GM23248 (cell line): Measurements from ENCODE around the gene PEX5. TPM values are rescaled to one million over a fixed set of nuclear protein-coding genes. Genes with fewer than 3 reads are reported as not detected.

Experiments
- DNase-seq: peaks from one replicate; pipeline ENCODE4 v3.0.0-alpha.2; 2015
- H2AFZ ChIP-seq: fragments of 200-600 bp; sonication (generic); 2 replicates; pipeline ENCODE4 v1.6.1; 2016; ENCODE audit warnings: antibody characterized with exemption
- H3F3A ChIP-seq: fragments of 200-600 bp; sonication (generic); 2 replicates; pipeline ENCODE4 v1.6.1; 2016; ENCODE audit warnings: mild to moderate bottlenecking, antibody characterized with exemption, mixed run types; ENCODE audit not compliant: insufficient read depth
- H3K27ac ChIP-seq: fragments of 200-600 bp; sonication (generic); 2 replicates; pipeline ENCODE4 v1.5.1; 2016; ENCODE audit warnings: mild to moderate bottlenecking
- H3K27me3 ChIP-seq: fragments of 200-600 bp; sonication (generic); replicated peaks from 2 replicates; pipeline ENCODE4 v1.6.1; 2016; ENCODE audit warnings: mild to moderate bottlenecking; ENCODE audit not compliant: insufficient read depth
- H3K36me3 ChIP-seq: fragments of 200-600 bp; sonication (generic); 2 replicates; pipeline ENCODE4 v1.6.1; 2016; ENCODE audit warnings: low read depth, mild to moderate bottlenecking
- H3K4me1 ChIP-seq: fragments of 200-600 bp; sonication (generic); 2 replicates; pipeline ENCODE4 v1.6.1; 2016; ENCODE audit warnings: mild to moderate bottlenecking; ENCODE audit not compliant: insufficient read depth
- H3K4me2 ChIP-seq: fragments of 200-600 bp; sonication (generic); one replicate; pipeline ENCODE4 v1.6.1; 2016; ENCODE audit warnings: mild to moderate bottlenecking; ENCODE audit not compliant: unreplicated experiment
- H3K4me3 ChIP-seq: fragments of 200-600 bp; sonication (generic); 2 replicates; pipeline ENCODE4 v1.5.1; 2016; ENCODE audit warnings: mild to moderate bottlenecking
- H3K79me2 ChIP-seq: fragments of 200-600 bp; sonication (generic); 2 replicates; pipeline ENCODE4 v1.6.1; 2016; ENCODE audit warnings: mild to moderate bottlenecking; ENCODE audit not compliant: insufficient read depth
- H3K9ac ChIP-seq: fragments of 200-600 bp; sonication (generic); 2 replicates; pipeline ENCODE4 v1.6.1; 2016; ENCODE audit warnings: mild to moderate bottlenecking
- H3K9me2 ChIP-seq: fragments of 200-600 bp; sonication (generic); 2 replicates; pipeline ENCODE4 v1.6.1; 2016; ENCODE audit warnings: mixed run types, mild to moderate bottlenecking, moderate library complexity; ENCODE audit not compliant: insufficient read depth
- H3K9me3 ChIP-seq: fragments of 200-600 bp; sonication (generic); one replicate; pipeline ENCODE4 v1.6.1; 2017; ENCODE audit warnings: low read depth
- H4K20me1 ChIP-seq: fragments of 200-600 bp; sonication (generic); 2 replicates; pipeline ENCODE4 v1.6.0; 2016; ENCODE audit not compliant: insufficient read depth
- EZH2 ChIP-seq: fragments of 200-600 bp; sonication (generic); IDR thresholded peaks from 2 replicates; pipeline ENCODE4 v1.6.1; 2018; ENCODE audit warnings: antibody characterized with exemption, mild to moderate bottlenecking; ENCODE audit not compliant: insufficient read depth, poor library complexity, severe bottlenecking
- EZH2phosphoT487 ChIP-seq: fragments of 200-600 bp; sonication (generic); IDR thresholded peaks from 2 replicates; pipeline ENCODE4 v1.6.1; 2018; ENCODE audit warnings: antibody characterized with exemption, moderate library complexity, mild to moderate bottlenecking, low read depth; ENCODE audit not compliant: insufficient read depth
- WGBS, 2 experiments: methylation state at CpG; one replicate each; pipeline ENCODE4 v1.1.6; 2015 to 2017; ENCODE audit warnings: low lambda C conversion rate in 2 of 2, low coverage in 1 of 2; ENCODE audit errors: missing lambda C conversion rate in 2 of 2; 5-methylcytosine and 5-hydroxymethylcytosine counted together
- in situ Hi-C: fragments of 300-500 bp; cut with MboI; formaldehyde crosslinking; loops from 2 replicates; pipeline ENCODE4 v1.15.0; 2020
- polyA plus RNA-seq: library from polyadenylated mRNA; unstranded; fragments of >200 nt; fragmentation: Nextera tagmentation; extraction: Ambion mirVana; gene quantifications from 2 replicates; pipeline ENCODE4 v1.2.1, GENCODE V29; 2016
- total RNA-seq: library from RNA; depleted of rRNA; stranded (reverse); fragments of >200 nt; shearing (Covaris generic); gene quantifications from 2 replicates; pipeline ENCODE4 v1.2.3, GENCODE V29; 2014

PEX5 gene
- total and polyA plus RNA-seq, 2 experiments from 2014 or later, result 6.8 to 27.8 TPM

DNA sequence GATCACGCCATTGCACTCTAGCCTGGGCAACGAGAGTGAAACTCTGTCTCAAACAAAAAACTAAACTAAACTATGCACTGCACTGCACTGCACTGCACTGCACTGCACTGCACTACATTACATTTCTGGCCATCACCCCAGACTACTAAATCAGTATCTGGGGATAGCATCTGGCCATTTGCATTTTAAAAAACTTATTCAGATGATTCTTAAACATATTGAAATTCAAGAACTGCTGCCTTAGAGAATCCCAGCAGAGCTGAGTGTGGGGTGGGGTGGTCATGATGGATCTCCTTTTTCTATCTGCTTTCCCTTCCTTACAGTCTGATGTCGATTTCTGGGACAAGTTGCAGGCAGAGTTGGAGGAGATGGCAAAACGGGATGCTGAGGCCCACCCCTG lies 13.6 kb downstream of the PEX5 start:
- H3K4me3 ChIP-seq, result no peak overlapping the region
- H2AFZ ChIP-seq, result no peak overlapping the region
- H3F3A ChIP-seq, result no peaks in the 10 kb centered on the region
- no peaks in the 10 kb centered on the region for H3K9me2 ChIP-seq
- no peaks in the 10 kb centered on the region for H3K79me2 ChIP-seq
- WGBS, 2 experiments, result 94 to 97% methylated on average over 4 of the region's 4 CpGs
- TF ChIP-seq EZH2 (no peak), EZH2phosphoT487 (no peak)
- no peak overlapping the region for H3K9ac ChIP-seq
- no peaks in the 10 kb centered on the region for H3K27me3 ChIP-seq
- in situ Hi-C loops, result no loop called here
- H3K36me3 ChIP-seq, result peaks cover 34% of the 10 kb centered on the region
- H4K20me1 ChIP-seq, result no peaks in the 10 kb centered on the region
- DNase-seq, result no peak
- no peak overlapping the region for H3K27ac ChIP-seq
- no peaks in the 10 kb centered on the region for H3K9me3 ChIP-seq
- H3K4me2 ChIP-seq, result no peak overlapping the region
- no peaks in the 10 kb centered on the region for H3K4me1 ChIP-seq

DNA sequence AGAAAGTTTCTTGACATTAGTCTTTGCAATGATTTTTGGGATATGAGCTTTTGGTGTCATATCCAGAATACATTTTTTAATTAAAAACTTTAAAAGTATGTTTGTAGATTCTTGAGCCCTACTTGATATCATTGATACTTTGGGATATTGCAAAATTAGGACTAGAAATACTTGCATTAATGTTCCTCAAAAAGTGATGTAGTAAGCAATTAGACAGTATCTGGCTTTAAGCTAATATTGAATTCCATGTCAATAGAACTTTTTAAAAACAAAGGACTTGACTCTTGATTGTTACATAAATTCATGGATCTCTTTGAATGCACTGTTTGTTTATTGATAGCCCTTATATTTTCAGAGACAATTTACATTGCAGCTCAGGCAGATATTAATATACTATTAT lies 15.6 kb downstream of the PEX5 start:
- TF ChIP-seq EZH2phosphoT487 (no peak), EZH2 (no peak)
- Histone ChIP-seq H3K9me3 (no peaks in the 10 kb centered on the region), H3K27ac (no peak overlapping the region), H3K27me3 (no peaks in the 10 kb centered on the region), H3K79me2 (no peaks in the 10 kb centered on the region), H3K4me1 (no peaks in the 10 kb centered on the region), H3K9ac (no peak overlapping the region), H3K9me2 (no peaks in the 10 kb centered on the region), H4K20me1 (no peaks in the 10 kb centered on the region), H3F3A (no peaks in the 10 kb centered on the region), H2AFZ (no peak overlapping the region), H3K36me3 (peaks cover 35% of the 10 kb centered on the region), H3K4me2 (no peak overlapping the region), H3K4me3 (no peak overlapping the region)
- in situ Hi-C loops, result no loop called here
- no peak for DNase-seq

GRCh38 chr12:7206691-7207090 lies 17.2 kb downstream of the PEX5 start:
- WGBS, 2 experiments, result 94 to 100% methylated on average over 3 of the region's 3 CpGs
- no peaks in the 10 kb centered on the region for H3K9me3 ChIP-seq
- no peak overlapping the region for H3K9ac ChIP-seq
- H2AFZ ChIP-seq, result no peak overlapping the region
- H3F3A ChIP-seq, result no peaks in the 10 kb centered on the region
- H3K9me2 ChIP-seq, result no peaks in the 10 kb centered on the region
- H3K79me2 ChIP-seq, result no peaks in the 10 kb centered on the region
- DNase-seq, result no peak
- H3K4me1 ChIP-seq, result no peaks in the 10 kb centered on the region
- no peaks in the 10 kb centered on the region for H3K27me3 ChIP-seq
- TF ChIP-seq EZH2phosphoT487, result no peak
- no peak for TF ChIP-seq EZH2
- H3K4me3 ChIP-seq, result no peak overlapping the region
- no peak overlapping the region for H3K4me2 ChIP-seq
- in situ Hi-C loops, result no loop called here
- H4K20me1 ChIP-seq, result no peaks in the 10 kb centered on the region
- peaks cover 31% of the 10 kb centered on the region for H3K36me3 ChIP-seq
- H3K27ac ChIP-seq, result no peak overlapping the region

GRCh38 chr12:7207866-7208625 lies 18.6 kb downstream of the PEX5 start:
- no peak for DNase-seq
- in situ Hi-C loops, result no loop called here
- TF ChIP-seq EZH2phosphoT487 (no peak), EZH2 (no peak)
- Histone ChIP-seq H3K9ac (no peak overlapping the region), H3K4me1 (no peaks in the 10 kb centered on the region), H3K4me3 (no peak overlapping the region), H3K79me2 (no peaks in the 10 kb centered on the region), H4K20me1 (no peaks in the 10 kb centered on the region), H3K36me3 (peaks cover 34% of the 10 kb centered on the region), H3K9me2 (no peaks in the 10 kb centered on the region), H2AFZ (no peak overlapping the region), H3K27ac (no peak overlapping the region), H3K9me3 (no peaks in the 10 kb centered on the region), H3F3A (no peaks in the 10 kb centered on the region), H3K27me3 (no peaks in the 10 kb centered on the region), H3K4me2 (no peak overlapping the region)
- 91 to 94% methylated on average over 10 of the region's 10 CpGs for WGBS, 2 experiments
